ENCODE results near the gene DPT. TPM values are rescaled to one million over a fixed set of nuclear protein-coding genes. Genes with fewer than 3 reads are reported as not detected.

The DPT gene
- total RNA-seq, 1 experiment from 2014 or later, result not detected

- no peaks in the 10 kb centered on the region for H4K20me1 ChIP-seq (ENCODE audit: insufficient read depth)
- no TSS peak for BruUV-seq (replicated peaks)
- no peaks in the 10 kb centered on the region for H3K4me1 ChIP-seq (replicated peaks; ENCODE audit: insufficient read depth)
- no peaks in the 10 kb centered on the region for H3K79me2 ChIP-seq (ENCODE audit: low read depth)
- no peaks in the 10 kb centered on the region for H3F3A ChIP-seq (ENCODE audit: insufficient read depth, low read depth)
- no peaks in the 10 kb centered on the region for H3K27me3 ChIP-seq (ENCODE audit: insufficient read depth, low read depth)
- no peak overlapping the region for H2AFZ ChIP-seq
- no peaks in the 10 kb centered on the region for H3K9me3 ChIP-seq (ENCODE audit: insufficient read depth, low read depth)
- H3K27ac ChIP-seq, result no peak overlapping the region
- no peak for DNase-seq
- H3K4me3 ChIP-seq, result no peak overlapping the region
- TF ChIP-seq CTCF (conservative IDR thresholded peaks at IDR 0.05) (no peak), EZH2 (IDR thresholded peaks at IDR 0.05; ENCODE audit: low read depth) (no peak)
- no peaks in the 10 kb centered on the region for H3K9me2 ChIP-seq (ENCODE audit: insufficient read depth)
- POLR2A ChIA-PET (ENCODE audit: unreplicated experiment), result no interaction called here
- intact Hi-C loops (cut with micrococcal nuclease; ENCODE audit: unreplicated experiment), result no loop called here
- H3K36me3 ChIP-seq (ENCODE audit: low read depth), result no peaks in the 10 kb centered on the region
- no peak overlapping the region for H3K4me2 ChIP-seq
- CTCF ChIA-PET, result no interaction called here
Measured at GRCh38 chr1:168767894-168768584, 39.0 kb upstream of the DPT start.

- Histone ChIP-seq H3K79me2 (ENCODE audit: low read depth) (no peaks in the 10 kb centered on the region), H3K9me3 (ENCODE audit: insufficient read depth, low read depth) (no peaks in the 10 kb centered on the region), H3K36me3 (ENCODE audit: low read depth) (no peaks in the 10 kb centered on the region), H3K27me3 (ENCODE audit: insufficient read depth, low read depth) (no peaks in the 10 kb centered on the region), H3K4me1 (replicated peaks; ENCODE audit: insufficient read depth) (no peaks in the 10 kb centered on the region), H3K9me2 (ENCODE audit: insufficient read depth) (no peaks in the 10 kb centered on the region), H3F3A (ENCODE audit: insufficient read depth, low read depth) (no peaks in the 10 kb centered on the region), H3K4me3 (no peak overlapping the region), H3K4me2 (no peak overlapping the region), H2AFZ (no peak overlapping the region), H4K20me1 (ENCODE audit: insufficient read depth) (no peaks in the 10 kb centered on the region), H3K27ac (no peak overlapping the region)
- no peak for DNase-seq
- BruUV-seq (replicated peaks), result no TSS peak
- CTCF ChIA-PET, result no interaction called here
- no peak for TF ChIP-seq CTCF (conservative IDR thresholded peaks at IDR 0.05)
- TF ChIP-seq EZH2 (IDR thresholded peaks at IDR 0.05; ENCODE audit: low read depth), result no peak
- intact Hi-C loops (cut with micrococcal nuclease; ENCODE audit: unreplicated experiment), result no loop called here
- POLR2A ChIA-PET (ENCODE audit: unreplicated experiment), result no interaction called here
Measured at GRCh38 chr1:168766568-168766967, 37.6 kb upstream of the DPT start.

- Histone ChIP-seq H3K79me2 (ENCODE audit: low read depth) (no peaks in the 10 kb centered on the region), H3K27me3 (ENCODE audit: insufficient read depth, low read depth) (no peaks in the 10 kb centered on the region), H3K4me1 (replicated peaks; ENCODE audit: insufficient read depth) (no peaks in the 10 kb centered on the region), H4K20me1 (ENCODE audit: insufficient read depth) (no peaks in the 10 kb centered on the region), H3K36me3 (ENCODE audit: low read depth) (no peaks in the 10 kb centered on the region), H3K27ac (no peak overlapping the region), H3K9me2 (ENCODE audit: insufficient read depth) (no peaks in the 10 kb centered on the region), H3K4me3 (no peak overlapping the region), H3K4me2 (no peak overlapping the region), H3F3A (ENCODE audit: insufficient read depth, low read depth) (no peaks in the 10 kb centered on the region), H3K9me3 (ENCODE audit: insufficient read depth, low read depth) (no peaks in the 10 kb centered on the region), H2AFZ (no peak overlapping the region)
- ChIA-PET POLR2A (ENCODE audit: unreplicated experiment) (no interaction called here), CTCF (no interaction called here)
- intact Hi-C loops (cut with micrococcal nuclease; ENCODE audit: unreplicated experiment), result no loop called here
- no peak for TF ChIP-seq EZH2 (IDR thresholded peaks at IDR 0.05; ENCODE audit: low read depth)
- no peak for TF ChIP-seq CTCF (conservative IDR thresholded peaks at IDR 0.05)
- no peak for DNase-seq
- no TSS peak for BruUV-seq (replicated peaks)
Measured at GRCh38 chr1:168763031-168763430, 34.0 kb upstream of the DPT start.
